Measurements from ENCODE around the gene SETBP1.

Gene SETBP1

GRCh38 chr18:44981121-44981520 is 300.4 kb downstream of the SETBP1 start:
- ChIA-PET CTCF (no interaction called here), POLR2A (no interaction called here)
- H3K4me3 ChIP-seq (ENCODE audit: low read depth, low read length): no peak overlapping the region
- no peak overlapping the region for H3K27ac ChIP-seq (ENCODE audit: extremely low read depth, low read depth, low read length)
- TF ChIP-seq ZNF658 (tag by site-specific recombination; IDR thresholded peaks at IDR 0.05) (no peak), ZNF311 (tag by site-specific recombination; IDR thresholded peaks at IDR 0.05; ENCODE audit: borderline replicate concordance) (no peak)
- H3K9me3 ChIP-seq (ENCODE audit: control insufficient read depth, insufficient read depth, low read depth, low read length): no peaks in the 10 kb centered on the region
- no peaks in the 10 kb centered on the region for H3K4me1 ChIP-seq (ENCODE audit: control insufficient read depth, insufficient read depth, low read length)
- H3K36me3 ChIP-seq (ENCODE audit: control insufficient read depth in 2 of 2, insufficient read depth in 1 of 2, low read length in 2 of 2): no peaks in the 10 kb centered on the region

GRCh38 chr18:44986933-44987332 is 306.2 kb downstream of the SETBP1 start:
- peaks cover 5% of the 10 kb centered on the region; the same call in 1 of the 2 replicates for H3K4me1 ChIP-seq (ENCODE audit: control insufficient read depth, insufficient read depth, low read length)
- ChIA-PET CTCF (interaction anchor here (0.5 to 1.3 kb wide), 2 partner anchors 226 to 398 kb away, joined by 3 read pairs; no protein-coding TSS in a partner anchor), POLR2A (no interaction called here)
- H3K36me3 ChIP-seq (ENCODE audit: control insufficient read depth in 2 of 2, insufficient read depth in 1 of 2, low read length in 2 of 2): no peaks in the 10 kb centered on the region; a peak in 1 of 3 replicates
- no peaks in the 10 kb centered on the region for H3K9me3 ChIP-seq (ENCODE audit: control insufficient read depth, insufficient read depth, low read depth, low read length)
- H3K4me3 ChIP-seq (ENCODE audit: low read depth, low read length): no peak overlapping the region
- H3K27ac ChIP-seq (ENCODE audit: extremely low read depth, low read depth, low read length): no peak overlapping the region
- TF ChIP-seq ZBTB48 (tag by site-specific recombination; IDR thresholded peaks at IDR 0.05): no peak
- no peak for TF ChIP-seq ZEB2 (tag by site-specific recombination; IDR thresholded peaks at IDR 0.05)
- no peak for TF ChIP-seq ZNF148 (tag by site-specific recombination; IDR thresholded peaks at IDR 0.05; ENCODE audit: borderline replicate concordance)
- TF ChIP-seq ZNF112 (tag by site-specific recombination; IDR thresholded peaks at IDR 0.05): no peak
- TF ChIP-seq ZBTB8A (tag by site-specific recombination; IDR thresholded peaks at IDR 0.05): no peak
- no peak for TF ChIP-seq ZNF529 (tag by site-specific recombination; IDR thresholded peaks at IDR 0.05; ENCODE audit: insufficient replicate concordance)
- TF ChIP-seq ZNF501 (tag by site-specific recombination; IDR thresholded peaks at IDR 0.05): no peak
- TF ChIP-seq ZBTB11 (tag by site-specific recombination; conservative IDR thresholded peaks at IDR 0.05; ENCODE audit: low read depth): no peak
- TF ChIP-seq KLF10 (tag by site-specific recombination; IDR thresholded peaks at IDR 0.05): no peak
- TF ChIP-seq ZNF747 (tag by site-specific recombination; IDR thresholded peaks at IDR 0.05): no peak

- no peak overlapping the region for H3K4me3 ChIP-seq (ENCODE audit: low read depth, low read length)
- TF ChIP-seq KLF17 (tag by site-specific recombination; IDR thresholded peaks at IDR 0.05) (no peak), ZNF391 (tag by site-specific recombination; IDR thresholded peaks at IDR 0.05; ENCODE audit: borderline replicate concordance, low read depth) (no peak), ZFP69B (tag by site-specific recombination; IDR thresholded peaks at IDR 0.05) (no peak), INSM2 (tag by site-specific recombination; IDR thresholded peaks at IDR 0.05) (no peak), ZSCAN23 (tag by site-specific recombination; IDR thresholded peaks at IDR 0.05) (no peak), ZNF585B (tag by site-specific recombination; IDR thresholded peaks at IDR 0.05) (no peak), GLIS2 (tag by site-specific recombination; IDR thresholded peaks at IDR 0.05) (no peak), ZNF580 (tag by site-specific recombination; IDR thresholded peaks at IDR 0.05) (no peak), ZNF112 (tag by site-specific recombination; IDR thresholded peaks at IDR 0.05) (no peak), ZNF416 (tag by site-specific recombination; IDR thresholded peaks at IDR 0.05) (no peak), ZNF138 (tag by site-specific recombination; IDR thresholded peaks at IDR 0.05; ENCODE audit: borderline replicate concordance) (no peak), OVOL3 (tag by site-specific recombination; IDR thresholded peaks at IDR 0.05) (no peak), ZNF423 (tag by site-specific recombination; IDR thresholded peaks at IDR 0.05) (no peak), ZIC2 (tag by site-specific recombination; IDR thresholded peaks at IDR 0.05) (no peak)
- POLR2A ChIA-PET: no interaction called here
- no peaks in the 10 kb centered on the region; a peak in 1 of 3 replicates for H3K36me3 ChIP-seq (ENCODE audit: control insufficient read depth in 2 of 2, insufficient read depth in 1 of 2, low read length in 2 of 2)
- CTCF ChIA-PET: interaction anchor here (1.0 kb wide), 1 partner anchor 8 kb away, joined by 3 read pairs; no protein-coding TSS in a partner anchor
- H3K9me3 ChIP-seq (ENCODE audit: control insufficient read depth, insufficient read depth, low read depth, low read length): no peaks in the 10 kb centered on the region
- no peak overlapping the region for H3K27ac ChIP-seq (ENCODE audit: extremely low read depth, low read depth, low read length)
- peaks cover 5% of the 10 kb centered on the region; the same call in 1 of the 2 replicates for H3K4me1 ChIP-seq (ENCODE audit: control insufficient read depth, insufficient read depth, low read length)
Measured at GRCh38 chr18:44987371-44987770, 306.7 kb downstream of the SETBP1 start.
